Measurements from ENCODE around the gene CHAC1. TPM values are rescaled to one million over a fixed set of nuclear protein-coding genes. Genes with fewer than 3 reads are reported as not detected.

Gene CHAC1
- total and polyA plus RNA-seq, 2 donors (not counting 1 experiment from before 2014, with no cell fraction given): 7.5 to 62.6 TPM

DNA sequence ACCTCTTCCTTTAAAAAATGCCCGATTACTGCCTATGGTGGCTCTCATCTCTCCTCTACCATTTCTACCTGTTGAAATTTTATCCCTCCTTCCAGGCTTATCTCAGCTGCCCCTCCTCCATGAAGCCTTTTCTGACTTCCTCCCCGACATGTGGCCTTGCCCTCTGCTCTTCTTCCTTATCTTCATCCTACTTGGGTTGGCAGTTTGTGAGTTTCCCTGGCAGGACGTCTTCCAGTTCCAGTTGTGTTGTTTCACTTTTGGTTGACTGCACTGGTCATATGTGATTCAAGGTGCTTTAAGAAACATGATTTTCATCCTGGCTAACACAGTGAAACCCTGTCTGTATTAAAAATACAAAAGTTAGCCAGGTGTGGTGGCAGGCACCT is 19.8 kb upstream of the CHAC1 start:
- Histone ChIP-seq H3K4me2 (ENCODE audit: extremely low read depth, insufficient read depth, low read length) (no peak overlapping the region), H3K27me3 (ENCODE audit: control insufficient read depth, insufficient read depth, low read length) (peaks cover 14% of the 10 kb centered on the region), H4K20me1 (ENCODE audit: control insufficient read depth, extremely low read depth, insufficient read depth, low read length) (no peaks in the 10 kb centered on the region), H3K9ac (ENCODE audit: insufficient read depth, low read length) (no peak overlapping the region), H2AFZ (ENCODE audit: low read length) (no peak overlapping the region), H3K9me3 (ENCODE audit: control insufficient read depth, insufficient read depth, low read depth, low read length) (no peaks in the 10 kb centered on the region), H3K4me1 (ENCODE audit: control insufficient read depth, extremely low read depth, insufficient read depth, low read length) (peaks cover 16% of the 10 kb centered on the region), H3K27ac (ENCODE audit: insufficient read depth, low read length) (no peak overlapping the region), H3K4me3 (replicated peaks in 1 of 4; ENCODE audit: control extremely low read depth in 1 of 4, insufficient read depth in 1 of 4, low read depth in 3 of 4, low read length in 4 of 4) (no peak overlapping the region), H3K79me2 (ENCODE audit: control insufficient read depth, insufficient read depth, low read length) (no peaks in the 10 kb centered on the region), H3K36me3 (ENCODE audit: control insufficient read depth, insufficient read depth, low read length) (no peaks in the 10 kb centered on the region)
- TF ChIP-seq EZH2 (IDR thresholded peaks at IDR 0.05; ENCODE audit: low read length, missing control alignments) (no peak), CTCF (conservative IDR thresholded peaks at IDR 0.05 in 1 of 2, IDR thresholded peaks at IDR 0.05 in 1 of 2; ENCODE audit: low read depth in 1 of 2, low read length in 2 of 2) (no peak)
- DNase-seq (ENCODE audit: low read depth in 2 of 2): no peak

- H3K9ac ChIP-seq (ENCODE audit: insufficient read depth, low read length): no peak overlapping the region
- no peak overlapping the region for H2AFZ ChIP-seq (ENCODE audit: low read length)
- peaks cover 11% of the 10 kb centered on the region for H3K4me1 ChIP-seq (ENCODE audit: control insufficient read depth, extremely low read depth, insufficient read depth, low read length)
- no peaks in the 10 kb centered on the region for H4K20me1 ChIP-seq (ENCODE audit: control insufficient read depth, extremely low read depth, insufficient read depth, low read length)
- H3K4me2 ChIP-seq (ENCODE audit: extremely low read depth, insufficient read depth, low read length): no peak overlapping the region
- no peaks in the 10 kb centered on the region for H3K79me2 ChIP-seq (ENCODE audit: control insufficient read depth, insufficient read depth, low read length)
- DNase-seq (ENCODE audit: low read depth in 2 of 2): no peak
- H3K4me3 ChIP-seq (replicated peaks in 1 of 4; ENCODE audit: control extremely low read depth in 1 of 4, insufficient read depth in 1 of 4, low read depth in 3 of 4, low read length in 4 of 4): no peak overlapping the region
- no peaks in the 10 kb centered on the region for H3K36me3 ChIP-seq (ENCODE audit: control insufficient read depth, insufficient read depth, low read length)
- H3K27me3 ChIP-seq (ENCODE audit: control insufficient read depth, insufficient read depth, low read length): peaks cover 7% of the 10 kb centered on the region
- H3K27ac ChIP-seq (ENCODE audit: insufficient read depth, low read length): no peak overlapping the region
- TF ChIP-seq CTCF (conservative IDR thresholded peaks at IDR 0.05 in 1 of 2, IDR thresholded peaks at IDR 0.05 in 1 of 2; ENCODE audit: low read depth in 1 of 2, low read length in 2 of 2) (no peak), EZH2 (IDR thresholded peaks at IDR 0.05; ENCODE audit: low read length, missing control alignments) (no peak)
- no peaks in the 10 kb centered on the region for H3K9me3 ChIP-seq (ENCODE audit: control insufficient read depth, insufficient read depth, low read depth, low read length)
These were observed 18.8 kb upstream of the CHAC1 start for GRCh38 chr15:40934457-40934856.

DNA sequence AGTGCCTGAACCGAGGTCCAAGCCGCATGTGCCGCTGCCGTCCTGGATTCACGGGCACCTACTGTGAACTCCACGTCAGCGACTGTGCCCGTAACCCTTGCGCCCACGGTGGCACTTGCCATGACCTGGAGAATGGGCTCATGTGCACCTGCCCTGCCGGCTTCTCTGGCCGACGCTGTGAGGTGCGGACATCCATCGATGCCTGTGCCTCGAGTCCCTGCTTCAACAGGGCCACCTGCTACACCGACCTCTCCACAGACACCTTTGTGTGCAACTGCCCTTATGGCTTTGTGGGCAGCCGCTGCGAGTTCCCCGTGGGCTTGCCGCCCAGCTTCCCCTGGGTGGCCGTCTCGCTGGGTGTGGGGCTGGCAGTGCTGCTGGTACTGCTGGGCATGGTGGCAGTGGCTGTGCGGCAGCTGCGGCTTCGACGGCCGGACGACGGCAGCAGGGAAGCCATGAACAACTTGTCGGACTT is 17.0 kb upstream of the CHAC1 start:
- Histone ChIP-seq H2AFZ (ENCODE audit: low read length) (no peak overlapping the region), H3K4me1 (ENCODE audit: control insufficient read depth, extremely low read depth, insufficient read depth, low read length) (peaks cover 19% of the 10 kb centered on the region), H3K27ac (ENCODE audit: insufficient read depth, low read length) (no peak overlapping the region), H3K9me3 (ENCODE audit: control insufficient read depth, insufficient read depth, low read depth, low read length) (no peaks in the 10 kb centered on the region), H3K36me3 (ENCODE audit: control insufficient read depth, insufficient read depth, low read length) (no peaks in the 10 kb centered on the region), H3K79me2 (ENCODE audit: control insufficient read depth, insufficient read depth, low read length) (no peaks in the 10 kb centered on the region), H3K4me2 (ENCODE audit: extremely low read depth, insufficient read depth, low read length) (no peak overlapping the region), H3K4me3 (replicated peaks in 1 of 4; ENCODE audit: control extremely low read depth in 1 of 4, insufficient read depth in 1 of 4, low read depth in 3 of 4, low read length in 4 of 4) (no peak overlapping the region), H4K20me1 (ENCODE audit: control insufficient read depth, extremely low read depth, insufficient read depth, low read length) (no peaks in the 10 kb centered on the region), H3K9ac (ENCODE audit: insufficient read depth, low read length) (no peak overlapping the region), H3K27me3 (ENCODE audit: control insufficient read depth, insufficient read depth, low read length) (no peaks in the 10 kb centered on the region)
- DNase-seq (ENCODE audit: low read depth in 2 of 2): no peak
- TF ChIP-seq CTCF (conservative IDR thresholded peaks at IDR 0.05 in 1 of 2, IDR thresholded peaks at IDR 0.05 in 1 of 2; ENCODE audit: low read depth in 1 of 2, low read length in 2 of 2): no peak
- TF ChIP-seq EZH2 (IDR thresholded peaks at IDR 0.05; ENCODE audit: low read length, missing control alignments): no peak

Measured in fibroblast of lung (primary cell).